Suprapubic skin (tissue), 4 donors: ENCODE data around the gene BIRC6.

ENCODE experiments used
- POLR2A ChIP-seq, 2 donors: fragments of 450-650 bp; IDR thresholded peaks; one replicate each; pipeline ENCODE4 v1.6.1; 2017; ENCODE audit warnings: antibody characterized with exemption in 2 of 2, mild to moderate bottlenecking in 2 of 2, moderate library complexity in 2 of 2
- POLR2AphosphoS5 ChIP-seq, 3 donors: sonication (generic); formaldehyde crosslinking; IDR thresholded peaks; one replicate each; pipeline ENCODE4 v1.6.1; 2017; ENCODE audit warnings: antibody characterized with exemption in 3 of 3
- TF ChIP-seq, protein P1 (sequence below), 2 donors: fragments of 200-600 bp in 1 of 2; fragments of 450-650 bp in 1 of 2; sonication (generic) in 1 of 2; IDR thresholded peaks; one replicate each; pipeline ENCODE4 v1.5.1; 2016 to 2019; ENCODE audit warnings: antibody characterized with exemption in 2 of 2, mild to moderate bottlenecking in 1 of 2, moderate library complexity in 1 of 2

DNA sequence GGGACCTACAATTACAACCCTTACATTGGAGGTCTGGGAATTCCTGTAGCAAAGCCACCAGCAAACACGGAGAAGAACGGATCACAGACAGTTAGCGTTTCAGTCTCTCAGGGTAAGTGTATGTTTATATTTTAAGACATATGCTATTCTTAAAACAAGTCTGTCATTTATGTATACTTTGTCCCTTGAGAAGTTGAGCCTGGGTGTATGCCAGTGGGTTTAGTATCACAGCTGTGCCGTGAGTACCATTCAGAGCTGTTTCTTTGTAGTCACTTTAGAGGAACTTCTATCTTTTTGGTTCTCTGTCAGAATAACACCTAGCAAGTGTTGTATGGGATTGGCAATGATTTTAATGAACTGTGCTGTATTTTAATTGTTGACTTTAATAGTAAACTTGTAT, 125.6 kb downstream of the BIRC6 start:
- TF ChIP-seq, protein P1, sequence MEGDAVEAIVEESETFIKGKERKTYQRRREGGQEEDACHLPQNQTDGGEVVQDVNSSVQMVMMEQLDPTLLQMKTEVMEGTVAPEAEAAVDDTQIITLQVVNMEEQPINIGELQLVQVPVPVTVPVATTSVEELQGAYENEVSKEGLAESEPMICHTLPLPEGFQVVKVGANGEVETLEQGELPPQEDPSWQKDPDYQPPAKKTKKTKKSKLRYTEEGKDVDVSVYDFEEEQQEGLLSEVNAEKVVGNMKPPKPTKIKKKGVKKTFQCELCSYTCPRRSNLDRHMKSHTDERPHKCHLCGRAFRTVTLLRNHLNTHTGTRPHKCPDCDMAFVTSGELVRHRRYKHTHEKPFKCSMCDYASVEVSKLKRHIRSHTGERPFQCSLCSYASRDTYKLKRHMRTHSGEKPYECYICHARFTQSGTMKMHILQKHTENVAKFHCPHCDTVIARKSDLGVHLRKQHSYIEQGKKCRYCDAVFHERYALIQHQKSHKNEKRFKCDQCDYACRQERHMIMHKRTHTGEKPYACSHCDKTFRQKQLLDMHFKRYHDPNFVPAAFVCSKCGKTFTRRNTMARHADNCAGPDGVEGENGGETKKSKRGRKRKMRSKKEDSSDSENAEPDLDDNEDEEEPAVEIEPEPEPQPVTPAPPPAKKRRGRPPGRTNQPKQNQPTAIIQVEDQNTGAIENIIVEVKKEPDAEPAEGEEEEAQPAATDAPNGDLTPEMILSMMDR (IDR thresholded peaks at IDR 0.05), result no peak
- TF ChIP-seq POLR2A (IDR thresholded peaks at IDR 0.05) (no peak), POLR2AphosphoS5 (IDR thresholded peaks at IDR 0.05) (no peak)
